Neural cell (in vitro differentiated cells): ENCODE data around the gene ACOX3. TPM values are rescaled to one million over a fixed set of nuclear protein-coding genes. Genes with fewer than 3 reads are reported as not detected.

Experiments
- H2AFZ ChIP-seq: fragments of 200-600, 300-800 bp; sonication (generic), shearing (Covaris generic); 2 replicates; pipeline ENCODE4 v1.6.0; 2014; ENCODE audit warnings: low read depth, mild to moderate bottlenecking, antibody characterized with exemption, low read length, moderate library complexity
- H3F3A ChIP-seq: fragments of 200-600 bp; shearing (Covaris generic); 2 replicates; pipeline ENCODE4 v1.6.1; 2016; ENCODE audit warnings: mild to moderate bottlenecking, moderate library complexity, mixed read lengths, antibody characterized with exemption, low read length; ENCODE audit not compliant: insufficient read depth, poor library complexity, severe bottlenecking
- H3K27ac ChIP-seq: fragments of 200-600, 300-800 bp; sonication (generic), shearing (Covaris generic); 2 replicates; pipeline ENCODE4 v1.5.1; 2014; ENCODE audit warnings: mild to moderate bottlenecking, low read length, moderate library complexity
- H3K27me3 ChIP-seq: fragments of 300-800, 200-600 bp; sonication (generic), shearing (Covaris generic); 2 replicates; pipeline ENCODE4 v1.6.0; 2014; ENCODE audit warnings: mild to moderate bottlenecking, low read depth, low read length, moderate library complexity; ENCODE audit not compliant: insufficient read depth
- H3K36me3 ChIP-seq: fragments of 300-800, 200-600 bp; sonication (generic), shearing (Covaris generic); 2 replicates; pipeline ENCODE4 v1.5.1; 2014; ENCODE audit warnings: mild to moderate bottlenecking, antibody characterized with exemption, low read length, moderate library complexity; ENCODE audit not compliant: insufficient read depth
- H3K4me2 ChIP-seq: fragments of 300-800, 200-600 bp; sonication (generic), shearing (Covaris generic); 2 replicates; pipeline ENCODE4 v1.6.0; 2014; ENCODE audit warnings: mild to moderate bottlenecking, low read length
- H3K4me3 ChIP-seq: fragments of 300-800, 200-600 bp; sonication (generic), shearing (Covaris generic); 2 replicates; pipeline ENCODE4 v1.5.1; 2014; ENCODE audit warnings: mild to moderate bottlenecking, low read length, moderate library complexity
- H3K79me2 ChIP-seq: fragments of 200-600 bp; shearing (Covaris generic); replicated peaks from 2 replicates; pipeline ENCODE4 v1.6.0; 2014; ENCODE audit warnings: mild to moderate bottlenecking, low read length, moderate library complexity; ENCODE audit not compliant: insufficient read depth
- H3K9ac ChIP-seq: fragments of 300-800, 200-600 bp; sonication (generic), shearing (Covaris generic); 2 replicates; pipeline ENCODE4 v1.6.1; 2016; ENCODE audit warnings: mild to moderate bottlenecking, low read length, mixed read lengths
- H3K9me2 ChIP-seq: fragments of 200-600 bp; shearing (Covaris generic); 2 replicates; pipeline ENCODE4 v1.6.1; 2016; ENCODE audit warnings: mild to moderate bottlenecking, low read length, mixed read lengths; ENCODE audit not compliant: insufficient read depth
- H3K9me3 ChIP-seq: fragments of 200-600, 300-800 bp; sonication (generic), shearing (Covaris generic); 2 replicates; pipeline ENCODE4 v1.6.1; 2016; ENCODE audit warnings: mild to moderate bottlenecking, mixed run types, low read length, moderate library complexity, mixed read lengths
- H4K20me1 ChIP-seq: fragments of 200-600 bp; shearing (Covaris generic); 2 replicates; pipeline ENCODE4 v1.6.1; 2016; ENCODE audit warnings: mild to moderate bottlenecking, mixed run types; ENCODE audit not compliant: insufficient read depth
- EP300 ChIP-seq: fragments of 450-650 bp; conservative IDR thresholded peaks from 2 replicates; pipeline ENCODE4 v1.6.1; 2014; ENCODE audit warnings: antibody characterized with exemption, mild to moderate bottlenecking, moderate library complexity; ENCODE audit not compliant: poor library complexity, severe bottlenecking
- EZH2 ChIP-seq: fragments of 200-600, 300-800 bp; shearing (Covaris generic), sonication (generic); IDR thresholded peaks from 2 replicates; pipeline ENCODE4 v1.6.1; 2014; ENCODE audit warnings: antibody characterized with exemption, low read length, borderline replicate concordance, mild to moderate bottlenecking; ENCODE audit not compliant: insufficient read depth, poor library complexity, severe bottlenecking
- MXI1 ChIP-seq: fragments of 450-650 bp; conservative IDR thresholded peaks from 2 replicates; pipeline ENCODE4 v1.6.1; 2014; ENCODE audit warnings: antibody characterized with exemption, mild to moderate bottlenecking; ENCODE audit not compliant: poor library complexity, severe bottlenecking
- POLR2AphosphoS5 ChIP-seq: IDR thresholded peaks from 2 replicates; pipeline ENCODE4 v1.6.1; 2012
- RAD21 ChIP-seq: fragments of 450-650 bp; conservative IDR thresholded peaks from 2 replicates; pipeline ENCODE4 v1.6.1; 2014; ENCODE audit warnings: antibody characterized with exemption, mild to moderate bottlenecking, moderate library complexity
- REST ChIP-seq: IDR thresholded peaks from 2 replicates; pipeline ENCODE4 v1.6.1; 2012; ENCODE audit warnings: borderline replicate concordance
- SMC3 ChIP-seq: fragments of 450-650 bp; conservative IDR thresholded peaks from 2 replicates; pipeline ENCODE4 v1.6.1; 2014; ENCODE audit warnings: antibody characterized with exemption, mild to moderate bottlenecking, moderate library complexity; ENCODE audit not compliant: poor library complexity
- TAF1 ChIP-seq: IDR thresholded peaks from 2 replicates; pipeline ENCODE4 v1.6.1; 2012; ENCODE audit warnings: low read depth
- polyA plus RNA-seq: library from polyadenylated mRNA; depleted of rRNA; stranded (reverse); fragments of >200 nt; gene quantifications from 2 replicates; pipeline ENCODE4 v1.2.3, GENCODE V29; 2014
- small RNA-seq, 3 experiments: library from RNA; depleted of rRNA; stranded (forward); fragments of <200 nt; gene quantifications; one replicate each; pipeline ENCODE3, GENCODE V24; 2012
- TF ChIP-seq, protein P1 (sequence below): fragments of 450-650 bp; IDR thresholded peaks from 2 replicates; pipeline ENCODE4 v1.5.1; 2014; ENCODE audit warnings: antibody characterized with exemption, mild to moderate bottlenecking, moderate library complexity; ENCODE audit not compliant: poor library complexity, severe bottlenecking

The ACOX3 gene
- polyA plus RNA-seq, 1 donor from 2014 or later: 13.2 TPM

- no peak overlapping the region for H3K4me2 ChIP-seq
- no peak for TF ChIP-seq POLR2AphosphoS5
- no peak for TF ChIP-seq REST
- TF ChIP-seq EZH2: no peak
- TF ChIP-seq EP300: no peak
- TF ChIP-seq RAD21: no peak
- no peak for TF ChIP-seq TAF1
- no peak for TF ChIP-seq MXI1
- TF ChIP-seq, protein P1, sequence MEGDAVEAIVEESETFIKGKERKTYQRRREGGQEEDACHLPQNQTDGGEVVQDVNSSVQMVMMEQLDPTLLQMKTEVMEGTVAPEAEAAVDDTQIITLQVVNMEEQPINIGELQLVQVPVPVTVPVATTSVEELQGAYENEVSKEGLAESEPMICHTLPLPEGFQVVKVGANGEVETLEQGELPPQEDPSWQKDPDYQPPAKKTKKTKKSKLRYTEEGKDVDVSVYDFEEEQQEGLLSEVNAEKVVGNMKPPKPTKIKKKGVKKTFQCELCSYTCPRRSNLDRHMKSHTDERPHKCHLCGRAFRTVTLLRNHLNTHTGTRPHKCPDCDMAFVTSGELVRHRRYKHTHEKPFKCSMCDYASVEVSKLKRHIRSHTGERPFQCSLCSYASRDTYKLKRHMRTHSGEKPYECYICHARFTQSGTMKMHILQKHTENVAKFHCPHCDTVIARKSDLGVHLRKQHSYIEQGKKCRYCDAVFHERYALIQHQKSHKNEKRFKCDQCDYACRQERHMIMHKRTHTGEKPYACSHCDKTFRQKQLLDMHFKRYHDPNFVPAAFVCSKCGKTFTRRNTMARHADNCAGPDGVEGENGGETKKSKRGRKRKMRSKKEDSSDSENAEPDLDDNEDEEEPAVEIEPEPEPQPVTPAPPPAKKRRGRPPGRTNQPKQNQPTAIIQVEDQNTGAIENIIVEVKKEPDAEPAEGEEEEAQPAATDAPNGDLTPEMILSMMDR: no peak
- no peak for TF ChIP-seq SMC3
- H3K79me2 ChIP-seq: no peaks in the 10 kb centered on the region
- no peak overlapping the region for H3K9ac ChIP-seq
- H4K20me1 ChIP-seq: no peaks in the 10 kb centered on the region
- H3K27ac ChIP-seq: no peak overlapping the region
- no peaks in the 10 kb centered on the region for H3K27me3 ChIP-seq
- peaks cover 5% of the 10 kb centered on the region for H3K9me3 ChIP-seq
- no peaks in the 10 kb centered on the region for H3K36me3 ChIP-seq
- no peak overlapping the region for H2AFZ ChIP-seq
- H3K4me3 ChIP-seq: no peak overlapping the region
- no peaks in the 10 kb centered on the region for H3F3A ChIP-seq
- no peaks in the 10 kb centered on the region for H3K9me2 ChIP-seq
Observed at GRCh38 chr4:8316911-8317351, 123.6 kb downstream of the ACOX3 start.

Small RNA genes within 50 kb of the gene (small RNA-seq; reads per million reads assigned to genes)
- 0.03 to 0.10 (median 0.08) reads per million in 3 experiments for gene RNA5SP152

Other genes starting within 250 kb of the ACOX3 start
- not detected in 2 replicates for gene SH3TC1, start 241.4 kb downstream of the ACOX3 start, polyA plus RNA-seq
- not detected in 2 replicates for gene HTRA3, start 171.0 kb downstream of the ACOX3 start, polyA plus RNA-seq
- 20.6 and 21.8 TPM in 2 replicates for gene TRMT44, start 54 bp upstream of the ACOX3 start, polyA plus RNA-seq
- gene GPR78, start 139.7 kb upstream of the ACOX3 start, polyA plus RNA-seq: not detected in 2 replicates
- gene CPZ, start 152.0 kb upstream of the ACOX3 start, polyA plus RNA-seq: not detected in 2 replicates